GM23338 (cell line): Measurements from ENCODE around the gene CYP3A7. TPM values are rescaled to one million over a fixed set of nuclear protein-coding genes. Genes with fewer than 3 reads are reported as not detected.

Source experiments
- ATAC-seq: fragments of 200-7000 bp; cut with Tn5 transposase; 3 replicates; pipeline ENCODE4 v1.9.1; 2020
- DNase-seq: peaks from one replicate; pipeline ENCODE4 v3.0.0-alpha.2; 2015; ENCODE audit warnings: low spot score
- H2AFZ ChIP-seq: fragments of 200-600 bp; sonication (generic); 2 replicates; pipeline ENCODE4 v1.8.0; 2016; ENCODE audit warnings: antibody characterized with exemption, mild to moderate bottlenecking, moderate library complexity
- H3F3A ChIP-seq: fragments of 200-600 bp; sonication (generic); replicated peaks from 2 replicates; pipeline ENCODE4 v1.8.0; 2017; ENCODE audit warnings: antibody characterized with exemption, mixed run types, low read depth
- H3K27ac ChIP-seq: fragments of 200-600 bp; sonication (generic); 2 replicates; pipeline ENCODE4 v1.6.1; 2016; ENCODE audit warnings: low read depth
- H3K27me3 ChIP-seq: fragments of 200-600 bp; sonication (generic); 2 replicates; pipeline ENCODE4 v1.8.0; 2016; ENCODE audit warnings: mild to moderate bottlenecking, mixed run types, moderate library complexity; ENCODE audit not compliant: insufficient read depth
- H3K36me3 ChIP-seq: fragments of 200-600 bp; sonication (generic); 2 replicates; pipeline ENCODE4 v1.8.0; 2016; ENCODE audit warnings: mild to moderate bottlenecking; ENCODE audit not compliant: insufficient read depth
- H3K4me1 ChIP-seq: fragments of 200-600 bp; sonication (generic); 2 replicates; pipeline ENCODE4 v1.8.0; 2016; ENCODE audit warnings: mild to moderate bottlenecking, moderate library complexity; ENCODE audit not compliant: insufficient read depth
- H3K4me2 ChIP-seq: fragments of 200-600 bp; sonication (generic); 2 replicates; pipeline ENCODE4 v1.7.1; 2017; ENCODE audit warnings: mixed run types
- H3K4me3 ChIP-seq: fragments of 200-600 bp; sonication (generic); 2 replicates; pipeline ENCODE4 v1.6.1; 2016; ENCODE audit warnings: mixed run types
- H3K79me2 ChIP-seq: fragments of 200-600 bp; sonication (generic); replicated peaks from 2 replicates; pipeline ENCODE4 v1.8.0; 2017; ENCODE audit warnings: mild to moderate bottlenecking; ENCODE audit not compliant: insufficient read depth
- H3K9me2 ChIP-seq: fragments of 200-600 bp; sonication (generic); 2 replicates; pipeline ENCODE4 v1.8.0; 2017; ENCODE audit not compliant: insufficient read depth
- H4K20me1 ChIP-seq: fragments of 200-600 bp; sonication (generic); replicated peaks from 2 replicates; pipeline ENCODE4 v1.8.0; 2017; ENCODE audit warnings: mild to moderate bottlenecking; ENCODE audit not compliant: insufficient read depth
- H3K27ac Mint-ChIP-seq: 2 replicates; pipeline ENCODE4 v1.8.0; 2020; ENCODE audit warnings: inconsistent platforms, mild to moderate bottlenecking, moderate library complexity, mixed read lengths
- H3K27me3 Mint-ChIP-seq: 3 replicates; pipeline ENCODE4 v1.8.0; 2022; ENCODE audit warnings: low read depth, mild to moderate bottlenecking, moderate library complexity, mixed read lengths, inconsistent platforms; ENCODE audit not compliant: insufficient read depth, poor library complexity
- H3K36me3 Mint-ChIP-seq: 3 replicates; pipeline ENCODE4 v1.8.0; 2021; ENCODE audit warnings: low read depth, mild to moderate bottlenecking, inconsistent platforms, moderate library complexity, mixed read lengths
- H3K4me1 Mint-ChIP-seq: 3 replicates; pipeline ENCODE4 v1.8.0; 2020; ENCODE audit warnings: mild to moderate bottlenecking, inconsistent platforms, mixed read lengths
- H3K4me3 Mint-ChIP-seq: 3 replicates; pipeline ENCODE4 v1.8.0; 2021; ENCODE audit warnings: moderate library complexity, mild to moderate bottlenecking, inconsistent platforms, mixed read lengths
- H3K9me3 Mint-ChIP-seq: 3 replicates; pipeline ENCODE4 v1.8.0; 2020; ENCODE audit warnings: moderate library complexity, mild to moderate bottlenecking, inconsistent platforms, mixed read lengths
- CREB1 ChIP-seq: fragments of 250-450 bp; sonication (Bioruptor Pico); IDR thresholded peaks from 2 replicates; pipeline ENCODE4 v1.5.0; 2020; ENCODE audit warnings: low read depth, mild to moderate bottlenecking, moderate library complexity
- CTCF ChIP-seq, 2 experiments: fragments of 200-600 bp in 1 of 2; sonication (generic) in 1 of 2; conservative IDR thresholded peaks; 2 replicates each; pipeline versions ENCODE4 v1.5.1 to v1.6.1; 2016 to 2017; ENCODE audit warnings: antibody characterized with exemption in 2 of 2, low read depth in 2 of 2, mild to moderate bottlenecking in 2 of 2, moderate library complexity in 1 of 2
- ETS1 ChIP-seq: IDR thresholded peaks from 2 replicates; pipeline ENCODE4 v1.6.1; 2016; ENCODE audit warnings: antibody characterized with exemption
- EZH2 ChIP-seq: fragments of 200-600 bp; sonication (generic); IDR thresholded peaks from one replicate; pipeline ENCODE4 v1.8.0; 2017; ENCODE audit warnings: antibody characterized with exemption, mild to moderate bottlenecking, low read depth; ENCODE audit not compliant: unreplicated experiment
- JUNB ChIP-seq: IDR thresholded peaks from one replicate; pipeline ENCODE4 v1.6.1; 2016; ENCODE audit warnings: antibody characterized with exemption; ENCODE audit not compliant: unreplicated experiment
- POLR2AphosphoS5 ChIP-seq: IDR thresholded peaks from 2 replicates; pipeline ENCODE4 v1.6.1; 2016; ENCODE audit warnings: antibody characterized with exemption, low read depth
- REST ChIP-seq: IDR thresholded peaks from one replicate; pipeline ENCODE4 v1.6.1; 2018; ENCODE audit warnings: antibody characterized with exemption; ENCODE audit not compliant: unreplicated experiment
- STAT1 ChIP-seq: IDR thresholded peaks from one replicate; pipeline ENCODE4 v1.6.1; 2016; ENCODE audit warnings: antibody characterized with exemption; ENCODE audit not compliant: unreplicated experiment
- ZNF114 ChIP-seq: fragments of 250-450 bp; sonication (Bioruptor Pico); IDR thresholded peaks from 2 replicates; pipeline ENCODE4 v1.5.0; 2020; ENCODE audit warnings: mild to moderate bottlenecking, moderate library complexity
- ZNF331 ChIP-seq: fragments of 250-450 bp; sonication (Bioruptor Pico); IDR thresholded peaks from 2 replicates; pipeline ENCODE4 v1.5.0; 2020; ENCODE audit warnings: low read depth, mild to moderate bottlenecking, moderate library complexity
- ZNF462 ChIP-seq: fragments of 250-450 bp; sonication (Bioruptor Pico); IDR thresholded peaks from 2 replicates; pipeline ENCODE4 v1.5.0; 2020; ENCODE audit warnings: mild to moderate bottlenecking, moderate library complexity
- polyA plus RNA-seq: library from polyadenylated mRNA; unstranded; fragments of >200 nt; fragmentation: Nextera tagmentation; extraction: Ambion mirVana; gene quantifications from 2 replicates; pipeline ENCODE4 v1.2.1, GENCODE V29; 2016
- total RNA-seq: library from RNA; depleted of rRNA; stranded (reverse); fragments of >200 nt; shearing (Covaris generic); gene quantifications from 2 replicates; pipeline ENCODE4 v1.2.3, GENCODE V29; 2014

The CYP3A7 gene
- total and polyA plus RNA-seq, 2 experiments from 2014 or later = 0.19 TPM; not detected in 1

- H3K36me3 ChIP-seq = no peaks in the 10 kb centered on the region
- H3K9me2 ChIP-seq = no peaks in the 10 kb centered on the region
- Mint-ChIP-seq H3K27me3 (peaks cover 2% of the 10 kb centered on the region), H3K27ac (no peak overlapping the region), H3K36me3 (no peaks in the 10 kb centered on the region), H3K9me3 (no peaks in the 10 kb centered on the region), H3K4me1 (peaks cover 5% of the 10 kb centered on the region; the same call in 2 of the 3 replicates), H3K4me3 (no peak overlapping the region)
- H4K20me1 ChIP-seq = no peaks in the 10 kb centered on the region
- DNase-seq (no peak), ATAC-seq (no peak)
- no peak overlapping the region for H2AFZ ChIP-seq
- H3K4me1 ChIP-seq = peaks cover under 1% of the 10 kb centered on the region; the same call in 1 of the 2 replicates
- H3K4me3 ChIP-seq = no peak overlapping the region
- no peaks in the 10 kb centered on the region for H3F3A ChIP-seq
- H3K79me2 ChIP-seq = no peaks in the 10 kb centered on the region
- H3K27ac ChIP-seq = no peak overlapping the region
- no peaks in the 10 kb centered on the region for H3K27me3 ChIP-seq
- H3K4me2 ChIP-seq = no peak overlapping the region
- no peak for TF ChIP-seq CREB1 (CRISPR knock-in tag)
- TF ChIP-seq POLR2AphosphoS5 = no peak
- TF ChIP-seq ZNF331 (CRISPR knock-in tag) = no peak
- TF ChIP-seq STAT1 = no peak
- TF ChIP-seq ETS1 = no peak
- no peak for TF ChIP-seq EZH2
- no peak for TF ChIP-seq ZNF114
- no peak for TF ChIP-seq CTCF (conservative IDR thresholded peaks at IDR 0.05; ENCODE audit: low read depth in 2 of 2)
- no peak for TF ChIP-seq JUNB
- TF ChIP-seq REST = no peak
- no peak for TF ChIP-seq ZNF462
Measured at GRCh38 chr7:99669782-99670181, 65.2 kb downstream of the CYP3A7 start.
